ENCODE measurements around the gene SPDYE4.

SPDYE4 gene

GRCh38 chr17:8742819-8743218 is 15.5 kb downstream of the SPDYE4 start:
- H3K27me3 ChIP-seq (ENCODE audit: insufficient read depth, poor library complexity, severe bottlenecking), result no peaks in the 10 kb centered on the region
- TF ChIP-seq, protein P1, sequence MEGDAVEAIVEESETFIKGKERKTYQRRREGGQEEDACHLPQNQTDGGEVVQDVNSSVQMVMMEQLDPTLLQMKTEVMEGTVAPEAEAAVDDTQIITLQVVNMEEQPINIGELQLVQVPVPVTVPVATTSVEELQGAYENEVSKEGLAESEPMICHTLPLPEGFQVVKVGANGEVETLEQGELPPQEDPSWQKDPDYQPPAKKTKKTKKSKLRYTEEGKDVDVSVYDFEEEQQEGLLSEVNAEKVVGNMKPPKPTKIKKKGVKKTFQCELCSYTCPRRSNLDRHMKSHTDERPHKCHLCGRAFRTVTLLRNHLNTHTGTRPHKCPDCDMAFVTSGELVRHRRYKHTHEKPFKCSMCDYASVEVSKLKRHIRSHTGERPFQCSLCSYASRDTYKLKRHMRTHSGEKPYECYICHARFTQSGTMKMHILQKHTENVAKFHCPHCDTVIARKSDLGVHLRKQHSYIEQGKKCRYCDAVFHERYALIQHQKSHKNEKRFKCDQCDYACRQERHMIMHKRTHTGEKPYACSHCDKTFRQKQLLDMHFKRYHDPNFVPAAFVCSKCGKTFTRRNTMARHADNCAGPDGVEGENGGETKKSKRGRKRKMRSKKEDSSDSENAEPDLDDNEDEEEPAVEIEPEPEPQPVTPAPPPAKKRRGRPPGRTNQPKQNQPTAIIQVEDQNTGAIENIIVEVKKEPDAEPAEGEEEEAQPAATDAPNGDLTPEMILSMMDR (IDR thresholded peaks at IDR 0.05; ENCODE audit: insufficient read depth, low read length), result no peak
- no peak for TF ChIP-seq GABPA (IDR thresholded peaks at IDR 0.05; ENCODE audit: low read depth)
- no peak for TF ChIP-seq POLR2AphosphoS5 (IDR thresholded peaks at IDR 0.05; ENCODE audit: low read depth)
- TF ChIP-seq SPI1 (IDR thresholded peaks at IDR 0.05; ENCODE audit: borderline replicate concordance, low read depth), result no peak
- no peak for TF ChIP-seq REST (IDR thresholded peaks at IDR 0.05; ENCODE audit: insufficient replicate concordance, low read depth)
- no peak for DNase-seq (ENCODE audit: low read depth in 1 of 2, low spot score in 1 of 2)
- H3K4me3 ChIP-seq (replicated peaks; ENCODE audit: insufficient read depth, low read length), result no peak overlapping the region
- H3K27ac ChIP-seq (replicated peaks), result no peak overlapping the region

DNA sequence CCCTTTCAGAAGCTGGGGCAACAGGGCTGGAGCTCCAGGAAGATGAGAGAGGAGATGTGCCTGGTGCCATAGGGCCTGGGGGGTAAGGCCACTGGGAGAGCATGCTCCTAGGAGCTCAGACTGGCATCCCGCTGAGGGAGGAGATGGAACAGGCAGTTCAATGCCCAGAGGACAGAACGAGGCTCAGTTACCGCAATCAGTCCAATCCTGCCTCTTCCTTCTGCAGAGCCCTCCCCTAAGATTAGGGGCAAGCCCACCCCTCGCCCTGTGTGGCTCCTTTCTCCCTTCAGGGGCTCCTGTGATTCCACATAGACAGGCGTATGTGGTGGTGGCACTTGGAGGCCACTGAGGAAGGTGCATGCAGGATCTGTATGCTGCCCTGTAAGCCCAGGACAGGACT is 16.1 kb downstream of the SPDYE4 start:
- TF ChIP-seq SPI1 (IDR thresholded peaks at IDR 0.05; ENCODE audit: borderline replicate concordance, low read depth), result no peak
- TF ChIP-seq, protein P1 (IDR thresholded peaks at IDR 0.05; ENCODE audit: insufficient read depth, low read length), result no peak
- TF ChIP-seq REST (IDR thresholded peaks at IDR 0.05; ENCODE audit: insufficient replicate concordance, low read depth), result no peak
- TF ChIP-seq POLR2AphosphoS5 (IDR thresholded peaks at IDR 0.05; ENCODE audit: low read depth), result no peak
- TF ChIP-seq GABPA (IDR thresholded peaks at IDR 0.05; ENCODE audit: low read depth), result no peak
- no peak for DNase-seq (ENCODE audit: low read depth in 1 of 2, low spot score in 1 of 2)
- no peak overlapping the region for H3K27ac ChIP-seq (replicated peaks)
- H3K27me3 ChIP-seq (ENCODE audit: insufficient read depth, poor library complexity, severe bottlenecking), result no peaks in the 10 kb centered on the region
- H3K4me3 ChIP-seq (replicated peaks; ENCODE audit: insufficient read depth, low read length), result no peak overlapping the region

- Histone ChIP-seq H3K27ac (replicated peaks) (no peak overlapping the region), H3K27me3 (ENCODE audit: insufficient read depth, poor library complexity, severe bottlenecking) (no peaks in the 10 kb centered on the region)
- TF ChIP-seq SPI1 (IDR thresholded peaks at IDR 0.05; ENCODE audit: borderline replicate concordance, low read depth) (no peak), REST (IDR thresholded peaks at IDR 0.05; ENCODE audit: insufficient replicate concordance, low read depth) (no peak), POLR2AphosphoS5 (IDR thresholded peaks at IDR 0.05; ENCODE audit: low read depth) (no peak), GABPA (IDR thresholded peaks at IDR 0.05; ENCODE audit: low read depth) (no peak)
- TF ChIP-seq, protein P1 (IDR thresholded peaks at IDR 0.05; ENCODE audit: insufficient read depth, low read length), result no peak
Measured at GRCh38 chr17:8741771-8742170, 16.6 kb downstream of the SPDYE4 start.

More at GRCh38 chr17:8741771-8742170, 16.6 kb downstream of the SPDYE4 start:
- no peak overlapping the region for H3K4me3 ChIP-seq (replicated peaks; ENCODE audit: insufficient read depth, low read length)
- no peak for DNase-seq (ENCODE audit: low read depth in 1 of 2, low spot score in 1 of 2)

Measured in HL-60 (cell line).